Fibroblast of lung (primary cell): ENCODE results near the gene SENP5. TPM values are rescaled to one million over a fixed set of nuclear protein-coding genes. Genes with fewer than 3 reads are reported as not detected.

Experiments used
- DNase-seq, 2 donors: peaks; one replicate each; pipeline versions ENCODE4 v3.0.0 to v3.0.0-alpha.2; 2010; ENCODE audit warnings: low read depth in 2 of 2
- H2AFZ ChIP-seq: 2 replicates; pipeline ENCODE4 v1.5.1; 2012; ENCODE audit warnings: low read length, control low read depth, inconsistent platforms
- H3K27ac ChIP-seq: 2 replicates; pipeline ENCODE4 v1.5.1; 2011; ENCODE audit warnings: low read length, control low read depth; ENCODE audit not compliant: insufficient read depth
- H3K27me3 ChIP-seq: 2 replicates; pipeline ENCODE4 v1.5.1; 2011; ENCODE audit warnings: mild to moderate bottlenecking, low read length; ENCODE audit not compliant: control insufficient read depth, insufficient read depth
- H3K36me3 ChIP-seq: 2 replicates; pipeline ENCODE4 v1.5.1; 2011; ENCODE audit warnings: low read length; ENCODE audit not compliant: control insufficient read depth, insufficient read depth
- H3K4me1 ChIP-seq: 2 replicates; pipeline ENCODE4 v1.5.1; 2011; ENCODE audit warnings: low read length; ENCODE audit not compliant: control insufficient read depth, insufficient read depth; ENCODE audit errors: extremely low read depth
- H3K4me2 ChIP-seq: 2 replicates; pipeline ENCODE4 v1.5.1; 2011; ENCODE audit warnings: low read length, control low read depth; ENCODE audit not compliant: insufficient read depth; ENCODE audit errors: extremely low read depth
- H3K4me3 ChIP-seq, 4 experiments: fragments of 200-600 bp in 1 of 4; sonication (generic) in 1 of 4; replicated peaks in 1 of 4; 2 replicates each; pipeline ENCODE4 v1.5.1; 2011 to 2016; ENCODE audit warnings: low read length in 4 of 4, low read depth in 3 of 4, mild to moderate bottlenecking in 3 of 4, control low read depth in 2 of 4, inconsistent platforms in 1 of 4, mixed read lengths in 1 of 4; ENCODE audit not compliant: insufficient read depth in 1 of 4; ENCODE audit errors: control extremely low read depth in 1 of 4
- H3K79me2 ChIP-seq: 2 replicates; pipeline ENCODE4 v1.5.1; 2012; ENCODE audit warnings: mild to moderate bottlenecking, low read length, inconsistent platforms; ENCODE audit not compliant: control insufficient read depth, insufficient read depth
- H3K9ac ChIP-seq: 2 replicates; pipeline ENCODE4 v1.5.1; 2011; ENCODE audit warnings: mild to moderate bottlenecking, low read length, control low read depth; ENCODE audit not compliant: insufficient read depth
- H3K9me3 ChIP-seq: 2 replicates; pipeline ENCODE4 v1.5.1; 2012; ENCODE audit warnings: low read depth, low read length; ENCODE audit not compliant: control insufficient read depth, insufficient read depth
- H4K20me1 ChIP-seq: 2 replicates; pipeline ENCODE4 v1.5.1; 2011; ENCODE audit warnings: low read length; ENCODE audit not compliant: control insufficient read depth, insufficient read depth; ENCODE audit errors: extremely low read depth
- EZH2 ChIP-seq: IDR thresholded peaks from 2 replicates; pipeline ENCODE4 v1.5.1; 2012; ENCODE audit warnings: low read length, control low read depth, mild to moderate bottlenecking; ENCODE audit errors: missing control alignments
- polyA plus RNA-seq, 2 donors: library from polyadenylated mRNA; depleted of rRNA in 1 of 2; stranded (reverse) in 1 of 2; unstranded in 1 of 2; fragments of >200 nt; gene quantifications; 2 replicates each; pipeline ENCODE4 v1.2.1, GENCODE V29; 2011 to 2012; ENCODE audit warnings: missing spikeins in 1 of 2
- total RNA-seq: library from RNA; depleted of rRNA; stranded (reverse); fragments of >200 nt; gene quantifications from 2 replicates; pipeline ENCODE4 v1.2.1, GENCODE V29; 2014
- TF ChIP-seq, protein P1 (sequence below), 2 donors: IDR thresholded peaks in 1 of 2; conservative IDR thresholded peaks in 1 of 2; 1 replicate in 1 of 2; 2 replicates in 1 of 2; pipeline ENCODE4 v1.5.1; 2011 to 2012; ENCODE audit warnings: low read length in 2 of 2, control low read depth in 1 of 2, inconsistent platforms in 1 of 2, low read depth in 1 of 2, mild to moderate bottlenecking in 1 of 2

The SENP5 gene
- total and polyA plus RNA-seq, 2 donors (not counting 1 experiment from before 2014, with no cell fraction given): 18.6 to 43.8 TPM

GRCh38 chr3:196976941-196977340, 109.2 kb downstream of the SENP5 start:
- no peak for DNase-seq
- H3K4me1 ChIP-seq: no peaks in the 10 kb centered on the region
- H4K20me1 ChIP-seq: no peaks in the 10 kb centered on the region
- H3K36me3 ChIP-seq: no peaks in the 10 kb centered on the region
- H3K27ac ChIP-seq: no peak overlapping the region
- H3K4me3 ChIP-seq: no peak overlapping the region
- H3K9me3 ChIP-seq: no peaks in the 10 kb centered on the region
- H3K4me2 ChIP-seq: no peak overlapping the region
- H3K9ac ChIP-seq: no peak overlapping the region
- H3K79me2 ChIP-seq: no peaks in the 10 kb centered on the region
- no peak overlapping the region for H2AFZ ChIP-seq
- no peak for TF ChIP-seq EZH2
- TF ChIP-seq, protein P1, sequence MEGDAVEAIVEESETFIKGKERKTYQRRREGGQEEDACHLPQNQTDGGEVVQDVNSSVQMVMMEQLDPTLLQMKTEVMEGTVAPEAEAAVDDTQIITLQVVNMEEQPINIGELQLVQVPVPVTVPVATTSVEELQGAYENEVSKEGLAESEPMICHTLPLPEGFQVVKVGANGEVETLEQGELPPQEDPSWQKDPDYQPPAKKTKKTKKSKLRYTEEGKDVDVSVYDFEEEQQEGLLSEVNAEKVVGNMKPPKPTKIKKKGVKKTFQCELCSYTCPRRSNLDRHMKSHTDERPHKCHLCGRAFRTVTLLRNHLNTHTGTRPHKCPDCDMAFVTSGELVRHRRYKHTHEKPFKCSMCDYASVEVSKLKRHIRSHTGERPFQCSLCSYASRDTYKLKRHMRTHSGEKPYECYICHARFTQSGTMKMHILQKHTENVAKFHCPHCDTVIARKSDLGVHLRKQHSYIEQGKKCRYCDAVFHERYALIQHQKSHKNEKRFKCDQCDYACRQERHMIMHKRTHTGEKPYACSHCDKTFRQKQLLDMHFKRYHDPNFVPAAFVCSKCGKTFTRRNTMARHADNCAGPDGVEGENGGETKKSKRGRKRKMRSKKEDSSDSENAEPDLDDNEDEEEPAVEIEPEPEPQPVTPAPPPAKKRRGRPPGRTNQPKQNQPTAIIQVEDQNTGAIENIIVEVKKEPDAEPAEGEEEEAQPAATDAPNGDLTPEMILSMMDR (conservative IDR thresholded peaks at IDR 0.05 in 1 of 2, IDR thresholded peaks at IDR 0.05 in 1 of 2; ENCODE audit: low read depth in 1 of 2, low read length in 2 of 2): no peak
- no peaks in the 10 kb centered on the region for H3K27me3 ChIP-seq

DNA sequence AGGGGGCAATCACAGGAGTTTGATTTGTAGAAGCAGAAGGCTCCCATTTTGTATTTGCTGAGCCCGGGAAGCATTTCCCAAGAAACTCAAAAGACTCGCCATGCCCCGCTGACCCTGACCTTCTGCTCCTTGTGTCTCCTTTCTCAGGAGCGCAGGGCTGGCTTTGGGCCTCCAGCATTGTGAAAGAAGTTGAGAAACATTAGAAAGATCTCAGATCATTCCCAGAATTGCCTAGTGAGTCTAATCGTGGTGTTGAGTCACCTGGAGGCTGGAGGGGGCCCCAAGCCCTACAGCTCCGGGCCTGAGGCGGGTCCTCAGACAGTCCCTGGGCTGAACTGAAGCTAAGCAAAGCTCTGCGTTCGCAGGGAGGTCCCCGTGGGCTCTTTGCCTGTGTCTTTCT, 111.8 kb downstream of the SENP5 start:
- no peaks in the 10 kb centered on the region for H3K36me3 ChIP-seq
- no peak overlapping the region for H3K27ac ChIP-seq
- peak; percentile 33 to 84 for DNase-seq
- no peaks in the 10 kb centered on the region for H3K4me1 ChIP-seq
- no peak for TF ChIP-seq EZH2
- TF ChIP-seq, protein P1 (conservative IDR thresholded peaks at IDR 0.05 in 1 of 2, IDR thresholded peaks at IDR 0.05 in 1 of 2; ENCODE audit: low read depth in 1 of 2, low read length in 2 of 2): no peak
- no peak overlapping the region for H2AFZ ChIP-seq
- no peak overlapping the region for H3K4me3 ChIP-seq
- no peaks in the 10 kb centered on the region for H3K27me3 ChIP-seq
- no peaks in the 10 kb centered on the region for H3K9me3 ChIP-seq
- H3K9ac ChIP-seq: no peak overlapping the region
- no peaks in the 10 kb centered on the region for H4K20me1 ChIP-seq
- no peak overlapping the region for H3K4me2 ChIP-seq
- H3K79me2 ChIP-seq: no peaks in the 10 kb centered on the region

DNA sequence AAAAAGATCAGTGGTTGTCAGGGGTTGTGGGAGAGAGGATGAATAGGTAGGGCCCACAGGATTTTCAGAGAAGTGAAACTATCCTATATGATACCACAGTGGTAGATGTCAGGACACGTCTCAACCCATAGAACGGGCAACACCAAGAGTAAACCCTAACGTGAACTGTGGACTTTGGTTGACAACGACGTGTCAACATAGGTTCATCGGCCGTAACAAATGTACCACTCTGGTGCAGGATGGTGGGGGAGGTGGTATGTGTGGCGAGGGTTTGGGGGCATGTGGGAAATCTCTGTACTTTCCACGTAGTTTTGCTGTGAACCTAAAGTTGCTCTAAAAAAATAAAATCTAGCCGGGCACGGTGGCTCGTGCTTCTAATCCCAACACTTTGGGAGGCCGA, 113.9 kb downstream of the SENP5 start:
- Histone ChIP-seq H3K27me3 (no peaks in the 10 kb centered on the region), H3K79me2 (no peaks in the 10 kb centered on the region), H3K9me3 (no peaks in the 10 kb centered on the region), H3K36me3 (no peaks in the 10 kb centered on the region), H3K27ac (no peak overlapping the region), H3K4me2 (no peak overlapping the region), H3K4me3 (no peak overlapping the region), H3K9ac (no peak overlapping the region), H2AFZ (no peak overlapping the region), H3K4me1 (no peaks in the 10 kb centered on the region), H4K20me1 (no peaks in the 10 kb centered on the region)
- TF ChIP-seq EZH2: no peak
- TF ChIP-seq, protein P1 (conservative IDR thresholded peaks at IDR 0.05 in 1 of 2, IDR thresholded peaks at IDR 0.05 in 1 of 2; ENCODE audit: low read depth in 1 of 2, low read length in 2 of 2): no peak
- no peak for DNase-seq
